ENCODE measurements around the gene WDR18.

DNA sequence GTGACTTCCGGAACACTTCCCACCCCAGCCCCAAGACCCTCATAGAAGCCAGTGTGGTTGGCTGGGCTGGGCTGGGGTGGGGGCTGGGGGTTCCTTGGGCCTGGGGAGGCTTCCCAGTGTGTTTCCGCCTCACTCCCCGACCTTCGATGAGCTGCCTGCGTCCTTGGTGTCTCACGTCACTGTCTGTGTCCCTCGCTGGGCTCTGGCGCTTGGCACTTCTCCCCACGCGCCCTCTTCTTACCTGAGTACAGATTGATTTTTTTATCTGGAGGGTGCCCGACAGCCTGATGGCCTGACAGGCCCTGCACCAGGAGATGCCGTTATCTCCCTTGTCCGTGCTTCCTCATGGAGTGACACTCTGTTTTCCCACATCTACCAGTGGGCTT lies 8.5 kb downstream of the WDR18 start:
- TF ChIP-seq, protein P1, sequence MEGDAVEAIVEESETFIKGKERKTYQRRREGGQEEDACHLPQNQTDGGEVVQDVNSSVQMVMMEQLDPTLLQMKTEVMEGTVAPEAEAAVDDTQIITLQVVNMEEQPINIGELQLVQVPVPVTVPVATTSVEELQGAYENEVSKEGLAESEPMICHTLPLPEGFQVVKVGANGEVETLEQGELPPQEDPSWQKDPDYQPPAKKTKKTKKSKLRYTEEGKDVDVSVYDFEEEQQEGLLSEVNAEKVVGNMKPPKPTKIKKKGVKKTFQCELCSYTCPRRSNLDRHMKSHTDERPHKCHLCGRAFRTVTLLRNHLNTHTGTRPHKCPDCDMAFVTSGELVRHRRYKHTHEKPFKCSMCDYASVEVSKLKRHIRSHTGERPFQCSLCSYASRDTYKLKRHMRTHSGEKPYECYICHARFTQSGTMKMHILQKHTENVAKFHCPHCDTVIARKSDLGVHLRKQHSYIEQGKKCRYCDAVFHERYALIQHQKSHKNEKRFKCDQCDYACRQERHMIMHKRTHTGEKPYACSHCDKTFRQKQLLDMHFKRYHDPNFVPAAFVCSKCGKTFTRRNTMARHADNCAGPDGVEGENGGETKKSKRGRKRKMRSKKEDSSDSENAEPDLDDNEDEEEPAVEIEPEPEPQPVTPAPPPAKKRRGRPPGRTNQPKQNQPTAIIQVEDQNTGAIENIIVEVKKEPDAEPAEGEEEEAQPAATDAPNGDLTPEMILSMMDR (IDR thresholded peaks at IDR 0.05; ENCODE audit: low read depth, low read length, missing input control) = no peak
- TF ChIP-seq GABPA (IDR thresholded peaks at IDR 0.05 in 1 of 2, conservative IDR thresholded peaks at IDR 0.05 in 1 of 2) (no peak), SP1 (IDR thresholded peaks at IDR 0.05) (no peak), TAF1 (conservative IDR thresholded peaks at IDR 0.05) (no peak), YY1 (IDR thresholded peaks at IDR 0.05) (no peak), ZBTB33 (IDR thresholded peaks at IDR 0.05) (no peak), JUND (IDR thresholded peaks at IDR 0.05) (no peak), RXRA (IDR thresholded peaks at IDR 0.05) (no peak)
- TF ChIP-seq, protein P2, sequence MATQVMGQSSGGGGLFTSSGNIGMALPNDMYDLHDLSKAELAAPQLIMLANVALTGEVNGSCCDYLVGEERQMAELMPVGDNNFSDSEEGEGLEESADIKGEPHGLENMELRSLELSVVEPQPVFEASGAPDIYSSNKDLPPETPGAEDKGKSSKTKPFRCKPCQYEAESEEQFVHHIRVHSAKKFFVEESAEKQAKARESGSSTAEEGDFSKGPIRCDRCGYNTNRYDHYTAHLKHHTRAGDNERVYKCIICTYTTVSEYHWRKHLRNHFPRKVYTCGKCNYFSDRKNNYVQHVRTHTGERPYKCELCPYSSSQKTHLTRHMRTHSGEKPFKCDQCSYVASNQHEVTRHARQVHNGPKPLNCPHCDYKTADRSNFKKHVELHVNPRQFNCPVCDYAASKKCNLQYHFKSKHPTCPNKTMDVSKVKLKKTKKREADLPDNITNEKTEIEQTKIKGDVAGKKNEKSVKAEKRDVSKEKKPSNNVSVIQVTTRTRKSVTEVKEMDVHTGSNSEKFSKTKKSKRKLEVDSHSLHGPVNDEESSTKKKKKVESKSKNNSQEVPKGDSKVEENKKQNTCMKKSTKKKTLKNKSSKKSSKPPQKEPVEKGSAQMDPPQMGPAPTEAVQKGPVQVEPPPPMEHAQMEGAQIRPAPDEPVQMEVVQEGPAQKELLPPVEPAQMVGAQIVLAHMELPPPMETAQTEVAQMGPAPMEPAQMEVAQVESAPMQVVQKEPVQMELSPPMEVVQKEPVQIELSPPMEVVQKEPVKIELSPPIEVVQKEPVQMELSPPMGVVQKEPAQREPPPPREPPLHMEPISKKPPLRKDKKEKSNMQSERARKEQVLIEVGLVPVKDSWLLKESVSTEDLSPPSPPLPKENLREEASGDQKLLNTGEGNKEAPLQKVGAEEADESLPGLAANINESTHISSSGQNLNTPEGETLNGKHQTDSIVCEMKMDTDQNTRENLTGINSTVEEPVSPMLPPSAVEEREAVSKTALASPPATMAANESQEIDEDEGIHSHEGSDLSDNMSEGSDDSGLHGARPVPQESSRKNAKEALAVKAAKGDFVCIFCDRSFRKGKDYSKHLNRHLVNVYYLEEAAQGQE (IDR thresholded peaks at IDR 0.05) = no peak
